ENCODE measurements around the gene ARIH2. TPM values are rescaled to one million over a fixed set of nuclear protein-coding genes. Genes with fewer than 3 reads are reported as not detected.

Gene ARIH2
- total RNA-seq, 1 experiment from 2014 or later, result 113 TPM

DNA sequence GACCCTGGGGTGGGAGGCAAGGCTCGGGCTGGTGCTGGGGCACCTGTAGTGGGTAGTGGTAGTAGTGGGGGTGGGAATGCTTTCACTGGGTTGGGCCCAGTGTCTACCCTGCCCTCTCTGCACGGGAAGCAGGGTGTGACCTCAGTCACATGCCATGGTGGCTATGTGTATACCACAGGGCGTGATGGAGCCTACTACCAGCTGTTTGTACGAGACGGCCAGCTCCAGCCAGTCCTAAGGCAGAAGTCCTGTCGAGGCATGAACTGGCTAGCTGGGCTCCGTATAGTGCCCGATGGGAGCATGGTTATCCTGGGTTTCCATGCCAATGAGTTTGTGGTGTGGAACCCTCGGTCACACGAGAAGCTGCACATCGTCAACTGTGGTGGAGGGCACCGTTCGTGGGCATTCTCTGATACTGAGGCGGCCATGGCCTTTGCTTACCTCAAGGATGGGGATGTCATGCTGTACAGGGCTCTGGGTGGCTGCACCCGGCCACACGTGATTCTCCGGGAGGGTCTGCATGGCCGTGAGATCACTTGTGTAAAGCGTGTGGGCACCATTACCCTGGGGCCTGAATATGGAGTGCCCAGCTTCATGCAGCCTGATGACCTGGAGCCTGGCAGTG is 94.6 kb downstream of the ARIH2 start:
- Histone ChIP-seq H3K9me3 (ENCODE audit: low read length) (no peaks in the 10 kb centered on the region), H3K27me3 (ENCODE audit: low read length) (no peaks in the 10 kb centered on the region), H3K4me2 (ENCODE audit: low read depth, low read length, poor library complexity, severe bottlenecking) (no peak overlapping the region), H3K9me2 (replicated peaks; ENCODE audit: insufficient read depth, low read length) (no peaks in the 10 kb centered on the region), H3K4me3 (ENCODE audit: low read length) (no peak overlapping the region), H3K4me1 (ENCODE audit: low read length) (peaks cover 30% of the 10 kb centered on the region), H3K79me2 (ENCODE audit: low read length) (peaks cover 24% of the 10 kb centered on the region), H3K27ac (ENCODE audit: low read length) (no peak overlapping the region), H2AFZ (ENCODE audit: low read length) (no peak overlapping the region), H4K20me1 (ENCODE audit: insufficient read depth, low read depth, low read length) (peaks cover 13% of the 10 kb centered on the region; the same call in 1 of the 2 replicates), H3K9ac (ENCODE audit: low read length) (no peak overlapping the region), H3K36me3 (ENCODE audit: insufficient read depth, low read length) (peaks cover 7% of the 10 kb centered on the region; the same call in 1 of the 2 replicates)
- DNase-seq, result no peak

DNA sequence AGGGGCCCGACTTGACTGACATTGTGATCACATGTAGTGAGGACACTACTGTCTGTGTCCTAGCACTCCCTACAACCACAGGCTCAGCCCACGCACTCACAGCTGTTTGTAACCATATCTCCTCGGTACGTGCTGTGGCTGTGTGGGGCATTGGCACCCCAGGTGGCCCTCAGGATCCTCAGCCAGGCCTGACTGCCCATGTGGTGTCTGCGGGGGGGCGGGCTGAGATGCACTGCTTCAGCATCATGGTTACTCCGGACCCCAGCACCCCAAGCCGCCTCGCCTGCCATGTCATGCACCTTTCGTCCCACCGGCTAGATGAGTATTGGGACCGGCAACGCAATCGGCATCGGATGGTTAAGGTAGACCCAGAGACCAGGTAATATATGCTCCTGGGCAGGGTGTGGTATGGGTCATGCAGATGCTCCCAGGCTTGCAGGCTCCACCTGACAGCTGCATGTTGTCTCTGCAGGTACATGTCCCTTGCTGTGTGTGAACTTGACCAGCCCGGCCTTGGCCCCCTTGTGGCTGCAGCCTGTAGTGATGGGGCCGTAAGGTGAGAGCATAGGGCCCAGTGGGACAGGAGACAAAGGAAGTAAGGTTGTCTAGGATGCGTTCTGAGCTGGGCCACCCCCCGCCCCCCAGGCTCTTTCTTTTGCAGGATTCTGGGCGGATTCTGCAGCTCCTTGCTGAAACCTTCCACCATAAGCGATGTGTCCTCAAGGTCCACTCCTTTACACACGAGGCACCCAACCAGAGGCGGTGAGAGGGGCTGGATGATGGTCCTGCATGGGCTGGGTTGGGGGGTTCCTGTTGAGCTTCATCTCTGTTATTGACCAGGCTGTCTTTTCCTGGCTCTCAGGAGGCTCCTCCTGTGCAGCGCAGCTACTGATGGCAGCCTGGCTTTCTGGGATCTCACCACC is 95.4 kb downstream of the ARIH2 start:
- no peak overlapping the region for H3K9ac ChIP-seq (ENCODE audit: low read length)
- H3K4me3 ChIP-seq (ENCODE audit: low read length), result no peak overlapping the region
- H3K4me1 ChIP-seq (ENCODE audit: low read length), result peaks cover 29% of the 10 kb centered on the region
- H3K4me2 ChIP-seq (ENCODE audit: low read depth, low read length, poor library complexity, severe bottlenecking), result no peak overlapping the region
- no peaks in the 10 kb centered on the region for H3K9me2 ChIP-seq (replicated peaks; ENCODE audit: insufficient read depth, low read length)
- H2AFZ ChIP-seq (ENCODE audit: low read length), result no peak overlapping the region
- no peak overlapping the region for H3K27ac ChIP-seq (ENCODE audit: low read length)
- no peaks in the 10 kb centered on the region for H3K9me3 ChIP-seq (ENCODE audit: low read length)
- H3K36me3 ChIP-seq (ENCODE audit: insufficient read depth, low read length), result peaks cover 7% of the 10 kb centered on the region; the same call in 1 of the 2 replicates
- H3K27me3 ChIP-seq (ENCODE audit: low read length), result no peaks in the 10 kb centered on the region
- peaks cover 9% of the 10 kb centered on the region; the same call in 1 of the 2 replicates for H4K20me1 ChIP-seq (ENCODE audit: insufficient read depth, low read depth, low read length)
- H3K79me2 ChIP-seq (ENCODE audit: low read length), result peaks cover 16% of the 10 kb centered on the region
- peak; percentile 90 for DNase-seq

DNA sequence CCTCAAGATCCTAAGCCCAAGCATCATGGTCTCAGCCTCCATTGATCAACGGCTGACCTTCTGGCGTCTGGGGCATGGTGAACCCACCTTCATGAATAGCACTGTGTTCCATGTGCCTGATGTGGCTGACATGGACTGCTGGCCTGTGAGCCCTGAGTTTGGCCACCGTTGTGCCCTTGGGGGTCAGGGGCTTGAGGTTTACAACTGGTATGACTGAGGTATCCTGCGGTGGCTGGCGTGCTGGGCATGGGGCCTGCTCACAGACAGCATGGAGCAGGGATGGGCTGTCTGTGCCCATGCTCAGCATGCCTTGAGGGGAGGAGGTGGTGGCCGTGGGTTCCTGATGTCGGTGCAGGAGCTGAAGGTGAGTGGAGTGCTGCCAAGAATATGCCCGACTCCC is 96.4 kb downstream of the ARIH2 start:
- Histone ChIP-seq H3K36me3 (ENCODE audit: insufficient read depth, low read length) (peaks cover 7% of the 10 kb centered on the region; the same call in 1 of the 2 replicates), H3K9ac (ENCODE audit: low read length) (no peak overlapping the region), H3K27ac (ENCODE audit: low read length) (no peak overlapping the region), H3K4me1 (ENCODE audit: low read length) (peaks cover 40% of the 10 kb centered on the region), H3K9me2 (replicated peaks; ENCODE audit: insufficient read depth, low read length) (no peaks in the 10 kb centered on the region), H3K4me2 (ENCODE audit: low read depth, low read length, poor library complexity, severe bottlenecking) (no peak overlapping the region), H3K9me3 (ENCODE audit: low read length) (no peaks in the 10 kb centered on the region), H3K79me2 (ENCODE audit: low read length) (peaks cover 14% of the 10 kb centered on the region), H3K4me3 (ENCODE audit: low read length) (no peak overlapping the region), H2AFZ (ENCODE audit: low read length) (no peak overlapping the region), H3K27me3 (ENCODE audit: low read length) (no peaks in the 10 kb centered on the region), H4K20me1 (ENCODE audit: insufficient read depth, low read depth, low read length) (peaks cover 9% of the 10 kb centered on the region; the same call in 1 of the 2 replicates)
- DNase-seq, result no peak

- H3K27ac ChIP-seq (ENCODE audit: low read length), result no peak overlapping the region
- H2AFZ ChIP-seq (ENCODE audit: low read length), result no peak overlapping the region
- no peak overlapping the region for H3K4me2 ChIP-seq (ENCODE audit: low read depth, low read length, poor library complexity, severe bottlenecking)
- H3K4me1 ChIP-seq (ENCODE audit: low read length), result peaks cover 44% of the 10 kb centered on the region
- peaks cover 9% of the 10 kb centered on the region; the same call in 1 of the 2 replicates for H4K20me1 ChIP-seq (ENCODE audit: insufficient read depth, low read depth, low read length)
- H3K36me3 ChIP-seq (ENCODE audit: insufficient read depth, low read length), result peaks cover 7% of the 10 kb centered on the region; the same call in 1 of the 2 replicates
- H3K9me3 ChIP-seq (ENCODE audit: low read length), result no peaks in the 10 kb centered on the region
- H3K4me3 ChIP-seq (ENCODE audit: low read length), result no peak overlapping the region
- H3K27me3 ChIP-seq (ENCODE audit: low read length), result no peaks in the 10 kb centered on the region
- H3K9ac ChIP-seq (ENCODE audit: low read length), result no peak overlapping the region
- no peaks in the 10 kb centered on the region for H3K9me2 ChIP-seq (replicated peaks; ENCODE audit: insufficient read depth, low read length)
- DNase-seq, result no peak
- H3K79me2 ChIP-seq (ENCODE audit: low read length), result peaks cover 21% of the 10 kb centered on the region
Observed at GRCh38 chr3:49015765-49016164, 97.1 kb downstream of the ARIH2 start.

DNA sequence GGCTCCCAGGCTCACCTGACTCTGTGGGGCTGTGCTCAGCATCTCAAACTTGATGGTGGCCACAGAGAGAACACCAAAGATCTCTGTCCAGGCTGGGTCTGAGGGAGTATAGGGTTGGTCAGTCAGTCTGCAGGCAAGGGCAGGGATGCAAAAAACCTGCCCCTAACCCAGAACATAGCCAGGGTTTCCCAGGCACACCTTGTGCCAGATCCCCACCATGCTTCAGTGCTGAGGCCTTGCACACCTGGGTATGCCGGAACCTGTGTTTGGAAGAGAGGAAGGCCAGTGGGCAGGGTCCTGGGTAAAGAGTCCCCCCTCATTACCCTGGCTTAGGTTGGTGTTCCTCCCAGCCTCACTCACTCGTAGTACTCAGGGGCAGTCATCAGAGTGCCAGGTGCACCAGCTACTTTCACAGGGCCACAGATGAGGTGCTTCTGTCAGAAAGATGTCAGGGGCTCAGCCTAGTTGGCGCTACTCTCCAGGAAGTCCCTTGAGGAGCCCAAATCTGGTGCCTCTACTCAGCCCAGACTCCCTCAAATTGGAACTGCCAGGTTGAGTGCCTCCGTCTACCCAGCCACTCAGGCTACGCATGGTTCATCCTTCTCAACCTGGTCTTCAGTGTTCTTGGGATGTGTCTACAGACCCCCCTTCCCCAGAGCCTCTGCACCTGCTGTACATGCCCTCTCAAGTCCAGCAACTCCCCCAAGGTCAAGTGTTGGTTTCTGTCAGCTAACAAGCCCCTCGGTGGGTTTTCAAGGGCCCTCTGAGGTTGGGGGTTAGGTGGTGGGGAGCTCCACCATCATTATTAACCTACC is 98.0 kb downstream of the ARIH2 start:
- Histone ChIP-seq H3K9me3 (ENCODE audit: low read length) (no peaks in the 10 kb centered on the region), H3K4me2 (ENCODE audit: low read depth, low read length, poor library complexity, severe bottlenecking) (peak overlapping the region; percentile 97), H3K4me3 (ENCODE audit: low read length) (peak overlapping the region; percentile 82; the same call in 1 of the 2 replicates), H3K27ac (ENCODE audit: low read length) (no peak overlapping the region; the same call in 1 of the 2 replicates), H3K27me3 (ENCODE audit: low read length) (no peaks in the 10 kb centered on the region), H3K79me2 (ENCODE audit: low read length) (peaks cover 21% of the 10 kb centered on the region), H3K9ac (ENCODE audit: low read length) (peak overlapping the region; percentile 96), H4K20me1 (ENCODE audit: insufficient read depth, low read depth, low read length) (peaks cover 9% of the 10 kb centered on the region; the same call in 1 of the 2 replicates), H3K36me3 (ENCODE audit: insufficient read depth, low read length) (peaks cover 7% of the 10 kb centered on the region; the same call in 1 of the 2 replicates), H3K4me1 (ENCODE audit: low read length) (peaks cover 44% of the 10 kb centered on the region), H2AFZ (ENCODE audit: low read length) (no peak overlapping the region), H3K9me2 (replicated peaks; ENCODE audit: insufficient read depth, low read length) (no peaks in the 10 kb centered on the region)
- DNase-seq, result no peak

- no peak for DNase-seq
- H3K27ac ChIP-seq (ENCODE audit: low read length), result peak overlapping the region; percentile 93
- H4K20me1 ChIP-seq (ENCODE audit: insufficient read depth, low read depth, low read length), result peaks cover 9% of the 10 kb centered on the region; the same call in 1 of the 2 replicates
- peak overlapping the region; percentile 96 for H3K9ac ChIP-seq (ENCODE audit: low read length)
- peaks cover 7% of the 10 kb centered on the region; the same call in 1 of the 2 replicates for H3K36me3 ChIP-seq (ENCODE audit: insufficient read depth, low read length)
- peaks cover 20% of the 10 kb centered on the region for H3K79me2 ChIP-seq (ENCODE audit: low read length)
- no peaks in the 10 kb centered on the region for H3K9me2 ChIP-seq (replicated peaks; ENCODE audit: insufficient read depth, low read length)
- H3K4me2 ChIP-seq (ENCODE audit: low read depth, low read length, poor library complexity, severe bottlenecking), result peak overlapping the region; percentile 97
- no peak overlapping the region for H2AFZ ChIP-seq (ENCODE audit: low read length)
- H3K27me3 ChIP-seq (ENCODE audit: low read length), result no peaks in the 10 kb centered on the region
- peaks cover 44% of the 10 kb centered on the region for H3K4me1 ChIP-seq (ENCODE audit: low read length)
- peak overlapping the region; percentile 82 for H3K4me3 ChIP-seq (ENCODE audit: low read length)
- H3K9me3 ChIP-seq (ENCODE audit: low read length), result no peaks in the 10 kb centered on the region
Observed at GRCh38 chr3:49017229-49017970, 98.8 kb downstream of the ARIH2 start.

GRCh38 chr3:49017971-49018706 is 99.5 kb downstream of the ARIH2 start, which contains the start of gene DALRD3:
TSS of gene DALRD3 (minus strand) at chr3:49018580. CDS start at chr3:49018564, 16 bp downstream.
- peak within 1 kb of the TSS; percentile 82 for H3K4me3 ChIP-seq (ENCODE audit: low read length)
- DNase-seq, result peak; percentile 94
- H3K27ac ChIP-seq (ENCODE audit: low read length), result peak within 1 kb of the TSS; percentile 93
- H3K4me2 ChIP-seq (ENCODE audit: low read depth, low read length, poor library complexity, severe bottlenecking), result peak within 1 kb of the TSS; percentile 97
- H3K4me1 ChIP-seq (ENCODE audit: low read length), result peaks cover 48% of the 10 kb centered on the region
- H3K36me3 ChIP-seq (ENCODE audit: insufficient read depth, low read length), result peaks cover 8% of the 10 kb centered on the region; the same call in 1 of the 2 replicates
- H2AFZ ChIP-seq (ENCODE audit: low read length), result peak within 1 kb of the TSS; percentile 43; the same call in 1 of the 2 replicates
- H3K9me2 ChIP-seq (replicated peaks; ENCODE audit: insufficient read depth, low read length), result no peaks in the 10 kb centered on the region
- peaks cover 28% of the 10 kb centered on the region for H3K79me2 ChIP-seq (ENCODE audit: low read length)
- no peaks in the 10 kb centered on the region for H3K9me3 ChIP-seq (ENCODE audit: low read length)
- peaks cover 8% of the 10 kb centered on the region; the same call in 1 of the 2 replicates for H4K20me1 ChIP-seq (ENCODE audit: insufficient read depth, low read depth, low read length)
- no peaks in the 10 kb centered on the region for H3K27me3 ChIP-seq (ENCODE audit: low read length)
- H3K9ac ChIP-seq (ENCODE audit: low read length), result peak within 1 kb of the TSS; percentile 96
